Effector memory CD8-positive, alpha-beta T cell (primary cell): Measurements from ENCODE around the gene RBMS2.
"Not testable (repeated sequence)": the region's sequence is repeated elsewhere in the genome, so short reads cannot be mapped to it uniquely, and the experiment has no call there.

Experiments used
- ATAC-seq: fragments of 150-1000 bp; cut with Tn5 transposase; replicated peaks from 2 replicates; pipeline ENCODE4 v1.10.0; 2021; ENCODE audit warnings: mild to moderate bottlenecking, moderate library complexity
- DNase-seq, 3 experiments: peaks; one replicate each; pipeline ENCODE4 v3.0.0; 2021
- H3K27ac Mint-ChIP-seq, 2 donors: one replicate each; pipeline ENCODE4 v1.8.0; 2022; ENCODE audit warnings: mild to moderate bottlenecking in 2 of 2, mixed read lengths in 2 of 2, moderate library complexity in 2 of 2
- H3K27me3 Mint-ChIP-seq, 2 donors: one replicate each; pipeline ENCODE4 v1.8.0; 2022; ENCODE audit warnings: mixed read lengths in 2 of 2
- H3K36me3 Mint-ChIP-seq: one replicate; pipeline ENCODE4 v1.8.0; 2022; ENCODE audit warnings: mild to moderate bottlenecking, moderate library complexity, mixed read lengths; ENCODE audit not compliant: insufficient read depth
- H3K4me1 Mint-ChIP-seq, 2 donors: one replicate each; pipeline ENCODE4 v1.8.0; 2022; ENCODE audit warnings: low read depth in 2 of 2, mixed read lengths in 2 of 2
- H3K4me3 Mint-ChIP-seq, 2 donors: one replicate each; pipeline ENCODE4 v1.8.0; 2022; ENCODE audit warnings: mild to moderate bottlenecking in 2 of 2, mixed read lengths in 2 of 2, moderate library complexity in 2 of 2
- H3K9me3 Mint-ChIP-seq, 2 donors: one replicate each; pipeline ENCODE4 v1.8.0; 2022; ENCODE audit warnings: mixed read lengths in 2 of 2
- total RNA-seq, 9 experiments: gene quantifications; one replicate each; lab custom pipeline; 2026; lab: John Stamatoyannopoulos, UW

Gene RBMS2
- 0.52 to 11.9 (median 3.8) reads per million in 9 experiments for total RNA-seq

GRCh38 chr12:56521590-56522371 lies at the start of gene RBMS2:
RBMS2 (plus strand) TSS chr12:56521820; CDS start chr12:56522024, 204 bp downstream.
- Mint-ChIP-seq H3K4me3 (peak within 1 kb of the TSS; percentile 88 to 94), H3K36me3 (no peaks in the 10 kb centered on the region), H3K27me3 (peaks cover 0 to 6% of the 10 kb centered on the region in 2 donors), H3K27ac (peak within 1 kb of the TSS; percentile 92 to 97), H3K4me1 (peaks cover 13 to 18% of the 10 kb centered on the region in 2 donors), H3K9me3 (no peaks in the 10 kb centered on the region)
- DNase-seq = peak; percentile 17 to 29 (median 21)
- ATAC-seq = peak; percentile 98

GRCh38 chr12:56474389-56474788 lies 47.2 kb upstream of the RBMS2 start:
- Mint-ChIP-seq H3K27ac (no peak overlapping the region), H3K4me1 (peaks cover 7 to 12% of the 10 kb centered on the region in 2 donors), H3K36me3 (no peaks in the 10 kb centered on the region), H3K9me3 (no peaks in the 10 kb centered on the region), H3K4me3 (no peak overlapping the region), H3K27me3 (no peaks in the 10 kb centered on the region)
- no peak for ATAC-seq
- DNase-seq = no peak

GRCh38 chr12:56476143-56476542 lies 45.5 kb upstream of the RBMS2 start:
- Mint-ChIP-seq H3K27ac (peak overlapping the region in 1 of 2 donors; percentile 55), H3K4me3 (no peak overlapping the region), H3K9me3 (no peaks in the 10 kb centered on the region), H3K36me3 (no peaks in the 10 kb centered on the region), H3K4me1 (peaks cover 0 to 6% of the 10 kb centered on the region in 2 donors), H3K27me3 (no peaks in the 10 kb centered on the region)
- DNase-seq = no peak
- ATAC-seq = no peak

GRCh38 chr12:56476972-56477432 lies 44.6 kb upstream of the RBMS2 start:
- H3K4me3 Mint-ChIP-seq = no peak overlapping the region
- no peaks in the 10 kb centered on the region for H3K27me3 Mint-ChIP-seq
- ATAC-seq (no peak), DNase-seq (no peak)
- peaks cover 0 to 4% of the 10 kb centered on the region in 2 donors for H3K4me1 Mint-ChIP-seq
- peak overlapping the region in 1 of 2 donors; percentile 29 for H3K27ac Mint-ChIP-seq
- no peaks in the 10 kb centered on the region for H3K36me3 Mint-ChIP-seq
- H3K9me3 Mint-ChIP-seq = no peaks in the 10 kb centered on the region

GRCh38 chr12:56477521-56478225 lies 43.9 kb upstream of the RBMS2 start:
- Mint-ChIP-seq H3K27ac (peak overlapping the region in 1 of 2 donors; percentile 29), H3K27me3 (no peaks in the 10 kb centered on the region), H3K36me3 (no peaks in the 10 kb centered on the region), H3K9me3 (no peaks in the 10 kb centered on the region), H3K4me1 (peaks cover 0 to 4% of the 10 kb centered on the region in 2 donors), H3K4me3 (no peak overlapping the region)
- DNase-seq (no peak), ATAC-seq (no peak)

- Mint-ChIP-seq H3K27me3 (no peaks in the 10 kb centered on the region), H3K4me3 (no peak overlapping the region), H3K9me3 (no peaks in the 10 kb centered on the region), H3K36me3 (no peaks in the 10 kb centered on the region), H3K27ac (no peak overlapping the region), H3K4me1 (peaks cover 0 to 4% of the 10 kb centered on the region in 2 donors)
- ATAC-seq = no peak
- no peak for DNase-seq
These were observed 42.0 kb upstream of the RBMS2 start for GRCh38 chr12:56479625-56480024.

- Mint-ChIP-seq H3K4me1 (peaks cover 11 to 12% of the 10 kb centered on the region in 2 donors), H3K36me3 (no peaks in the 10 kb centered on the region)
These were observed 37.1 kb upstream of the RBMS2 start for GRCh38 chr12:56484566-56484965.

GRCh38 chr12:56486694-56487093 lies 34.9 kb upstream of the RBMS2 start:
- Mint-ChIP-seq H3K4me1 (peaks cover 11 to 12% of the 10 kb centered on the region in 2 donors), H3K36me3 (no peaks in the 10 kb centered on the region), H3K27me3 (peaks cover 16 to 38% of the 10 kb centered on the region in 2 donors), H3K9me3 (no peaks in the 10 kb centered on the region), H3K4me3 (peak overlapping the region; percentile 8 to 31), H3K27ac (no peak overlapping the region)
- ATAC-seq (no peak), DNase-seq (no peak)

More at GRCh38 chr12:56484566-56484965, 37.1 kb upstream of the RBMS2 start:
- no peak overlapping the region for H3K4me3 Mint-ChIP-seq
- no peak for DNase-seq
- H3K9me3 Mint-ChIP-seq = no peaks in the 10 kb centered on the region
- H3K27me3 Mint-ChIP-seq = peaks cover 0 to 17% of the 10 kb centered on the region in 2 donors
- H3K27ac Mint-ChIP-seq = no peak overlapping the region
- ATAC-seq = no peak

GRCh38 chr12:56487448-56488040 lies 34.1 kb upstream of the RBMS2 start:
- peak; percentile 36 for ATAC-seq
- no peaks in the 10 kb centered on the region for H3K9me3 Mint-ChIP-seq
- H3K4me1 Mint-ChIP-seq = peaks cover 11 to 12% of the 10 kb centered on the region in 2 donors
- no peaks in the 10 kb centered on the region for H3K36me3 Mint-ChIP-seq
- H3K27ac Mint-ChIP-seq = peak overlapping the region; percentile 55 to 63
- DNase-seq = no peak
- H3K4me3 Mint-ChIP-seq = peak overlapping the region; percentile 88 to 90
- peaks cover 20 to 41% of the 10 kb centered on the region in 2 donors for H3K27me3 Mint-ChIP-seq

- Mint-ChIP-seq H3K9me3 (no peaks in the 10 kb centered on the region), H3K36me3 (no peaks in the 10 kb centered on the region), H3K27ac (peak within 1 kb of the TSS; percentile 55 to 63)
These were observed 33.3 kb upstream of the RBMS2 start, which contains the start of gene GLS2 for GRCh38 chr12:56488041-56488955. GLS2 (minus strand) TSS chr12:56488161; CDS start chr12:56488118, 43 bp downstream.

GRCh38 chr12:56490360-56490759 lies 31.3 kb upstream of the RBMS2 start:
- H3K27ac Mint-ChIP-seq = no peak overlapping the region
- H3K4me3 Mint-ChIP-seq = no peak overlapping the region
- H3K4me1 Mint-ChIP-seq = peaks cover 11 to 12% of the 10 kb centered on the region in 2 donors

More at GRCh38 chr12:56488041-56488955, 33.3 kb upstream of the RBMS2 start, which contains the start of gene GLS2:
- Mint-ChIP-seq H3K27me3 (peaks cover 20 to 44% of the 10 kb centered on the region in 2 donors), H3K4me3 (peak within 1 kb of the TSS; percentile 88 to 90), H3K4me1 (peaks cover 11 to 12% of the 10 kb centered on the region in 2 donors)
- DNase-seq = peak; percentile 63 to 70 (median 64)
- ATAC-seq = peak; percentile 96

GRCh38 chr12:56493409-56494105 lies 28.1 kb upstream of the RBMS2 start:
- H3K4me3 Mint-ChIP-seq, H3K36me3 Mint-ChIP-seq, H3K27ac Mint-ChIP-seq, H3K9me3 Mint-ChIP-seq, ATAC-seq, H3K4me1 Mint-ChIP-seq, DNase-seq: not testable (repeated sequence)
- H3K27me3 Mint-ChIP-seq = peaks cover 20 to 33% of the 10 kb centered on the region in 2 donors

More at GRCh38 chr12:56490360-56490759, 31.3 kb upstream of the RBMS2 start:
- no peak for ATAC-seq
- no peak for DNase-seq
- peaks cover 20 to 47% of the 10 kb centered on the region in 2 donors for H3K27me3 Mint-ChIP-seq
- no peaks in the 10 kb centered on the region for H3K36me3 Mint-ChIP-seq
- no peaks in the 10 kb centered on the region for H3K9me3 Mint-ChIP-seq
